Testis (tissue), 3 donors: ENCODE measurements around the gene C6orf132. TPM values are rescaled to one million over a fixed set of nuclear protein-coding genes. Genes with fewer than 3 reads are reported as not detected.

Experiments
- DNase-seq: peaks from one replicate; pipeline ENCODE4 v3.0.0-alpha.2; 2019
- H3K27ac ChIP-seq, 2 donors: fragments of 200-600 bp; sonication (generic); one replicate each; pipeline ENCODE4 v1.5.1; 2019
- H3K27me3 ChIP-seq: fragments of 200-600 bp; sonication (generic); one replicate; pipeline ENCODE4 v1.5.1; 2019
- H3K36me3 ChIP-seq: fragments of 200-600 bp; sonication (generic); one replicate; pipeline ENCODE4 v1.5.1; 2017; ENCODE audit warnings: low read depth; ENCODE audit errors: missing control alignments
- H3K4me1 ChIP-seq: fragments of 200-600 bp; sonication (generic); one replicate; pipeline ENCODE4 v1.5.1; 2019
- H3K4me3 ChIP-seq, 2 donors: fragments of 200-600 bp; sonication (generic); one replicate each; pipeline ENCODE4 v1.5.1; 2017 to 2019
- H3K9me3 ChIP-seq: fragments of 200-600 bp; sonication (generic); one replicate; pipeline ENCODE4 v1.5.1; 2017
- CTCF ChIP-seq, 3 experiments: fragments of 450-650 bp in 2 of 3; fragments of 200-600 bp in 1 of 3; sonication (generic) in 1 of 3; IDR thresholded peaks; one replicate each; pipeline ENCODE4 v1.5.1; 2016 to 2019; ENCODE audit warnings: antibody characterized with exemption in 3 of 3, mild to moderate bottlenecking in 2 of 3, moderate library complexity in 1 of 3
- POLR2A ChIP-seq: fragments of 450-650 bp; IDR thresholded peaks from one replicate; pipeline ENCODE4 v1.6.1; 2017; ENCODE audit warnings: antibody characterized with exemption, mild to moderate bottlenecking, moderate library complexity
- WGBS, 2 donors: methylation state at CpG; one replicate each; pipeline ENCODE4 v1.1.5; 2018; 5-methylcytosine and 5-hydroxymethylcytosine counted together
- intact Hi-C: fragments of 100-400 bp; cut with DNase I; formaldehyde crosslinking; loops from one replicate; pipeline ENCODE4 v1.15.1; 2023; ENCODE audit warnings: low total_unique reads
- polyA plus RNA-seq: library from polyadenylated mRNA; stranded (reverse); fragments of 350-450 nt; fragmentation: Illumina TruSeq; extraction: RNeasy Lipid Tissue Mini Kit (QIAGEN cat#74804); gene quantifications from one replicate; pipeline ENCODE4 v1.2.3, GENCODE V29; 2014; ENCODE audit warnings: low read depth, low replicate concordance; ENCODE audit not compliant: insufficient read depth
- total RNA-seq, 2 donors: library from RNA; depleted of rRNA; stranded (reverse); fragments of >200 nt; gene quantifications; one replicate each; pipeline ENCODE4 v1.2.3, GENCODE V29; 2016

C6orf132 gene
- total and polyA plus RNA-seq, 3 donors from 2014 or later: 1.1 to 2.0 (median 1.3) TPM

GRCh38 chr6:42184475-42184874 is 42.1 kb upstream of the C6orf132 start:
- no peaks in the 10 kb centered on the region for H3K9me3 ChIP-seq
- intact Hi-C loops: no loop called here
- H3K36me3 ChIP-seq: no peaks in the 10 kb centered on the region
- no peak overlapping the region for H3K27ac ChIP-seq
- no peak overlapping the region for H3K4me3 ChIP-seq
- no peaks in the 10 kb centered on the region for H3K4me1 ChIP-seq
- no peaks in the 10 kb centered on the region for H3K27me3 ChIP-seq
- TF ChIP-seq POLR2A: no peak
- TF ChIP-seq CTCF (IDR thresholded peaks at IDR 0.05): no peak
- WGBS, 2 donors: 91 to 96% methylated on average over 4 of the region's 4 CpGs
- no peak for DNase-seq

GRCh38 chr6:42182101-42182500 is 39.7 kb upstream of the C6orf132 start:
- DNase-seq: no peak
- H3K27ac ChIP-seq: no peak overlapping the region
- H3K27me3 ChIP-seq: no peaks in the 10 kb centered on the region
- TF ChIP-seq POLR2A: no peak
- TF ChIP-seq CTCF (IDR thresholded peaks at IDR 0.05): no peak
- H3K4me1 ChIP-seq: no peaks in the 10 kb centered on the region
- no peaks in the 10 kb centered on the region for H3K9me3 ChIP-seq
- 53 to 74% methylated on average over 5 of the region's 5 CpGs for WGBS, 2 donors
- intact Hi-C loops: no loop called here
- H3K4me3 ChIP-seq: no peak overlapping the region
- H3K36me3 ChIP-seq: no peaks in the 10 kb centered on the region

- TF ChIP-seq POLR2A (no peak), CTCF (IDR thresholded peaks at IDR 0.05) (no peak)
- H3K4me3 ChIP-seq: no peak overlapping the region
- no peaks in the 10 kb centered on the region for H3K4me1 ChIP-seq
- DNase-seq: no peak
- no peaks in the 10 kb centered on the region for H3K36me3 ChIP-seq
- H3K27ac ChIP-seq: no peak overlapping the region
- WGBS, 2 donors: 80 to 81% methylated on average over 3 of the region's 3 CpGs
- intact Hi-C loops: no loop called here
- H3K9me3 ChIP-seq: no peaks in the 10 kb centered on the region
- H3K27me3 ChIP-seq: no peaks in the 10 kb centered on the region
Observed at GRCh38 chr6:42179945-42180313, 37.5 kb upstream of the C6orf132 start.

- H3K27ac ChIP-seq: no peak overlapping the region
- intact Hi-C loops: no loop called here
- no peaks in the 10 kb centered on the region for H3K36me3 ChIP-seq
- no peak overlapping the region for H3K4me3 ChIP-seq
- no peak for DNase-seq
- no peaks in the 10 kb centered on the region for H3K4me1 ChIP-seq
- TF ChIP-seq POLR2A (no peak), CTCF (IDR thresholded peaks at IDR 0.05) (no peak)
- 75 to 87% methylated on average over 9 to 20 of the region's 20 CpGs for WGBS, 2 donors
- H3K9me3 ChIP-seq: no peaks in the 10 kb centered on the region
- H3K27me3 ChIP-seq: no peaks in the 10 kb centered on the region
Observed at GRCh38 chr6:42179261-42179944, 37.0 kb upstream of the C6orf132 start.
